Activated T-helper 1 cell treated with anti-CD3 and anti-CD28 coated beads, Interleukin-12 subunit alpha, Interleukin-12 subunit beta, Interleukin-2, Interleukin-4 antibody, amounts not matched to agents 30 ng/mL and 10 ng/mL and 1 ng/mL, durations not matched to agents 14 hours and 24 hours and 36 hours (primary cell): Measurements from ENCODE around the gene FUT3. TPM values are rescaled to one million over a fixed set of nuclear protein-coding genes. Genes with fewer than 3 reads are reported as not detected.
"Not testable (repeated sequence)": the region's sequence is repeated elsewhere in the genome, so short reads cannot be mapped to it uniquely, and the experiment has no call there.

ENCODE experiments used
- DNase-seq: peaks from one replicate; pipeline ENCODE4 v3.0.0; 2021; ENCODE audit warnings: low spot score
- H3K27ac Mint-ChIP-seq: one replicate; pipeline ENCODE4 v1.8.0; 2021; ENCODE audit warnings: mild to moderate bottlenecking, mixed read lengths
- H3K27me3 Mint-ChIP-seq: one replicate; pipeline ENCODE4 v1.8.0; 2022; ENCODE audit warnings: mild to moderate bottlenecking, moderate library complexity, mixed read lengths; ENCODE audit not compliant: insufficient read depth
- H3K36me3 Mint-ChIP-seq: one replicate; pipeline ENCODE4 v1.8.0; 2021; ENCODE audit warnings: low read depth, mixed read lengths
- H3K4me1 Mint-ChIP-seq: one replicate; pipeline ENCODE4 v1.8.0; 2021; ENCODE audit warnings: low read depth, mixed read lengths
- H3K4me3 Mint-ChIP-seq: one replicate; pipeline ENCODE4 v1.8.0; 2021; ENCODE audit warnings: mild to moderate bottlenecking, moderate library complexity, mixed read lengths
- H3K9me3 Mint-ChIP-seq: one replicate; pipeline ENCODE4 v1.8.0; 2021; ENCODE audit warnings: mixed read lengths
- intact Hi-C: fragments of 100-400 bp; cut with micrococcal nuclease; formaldehyde crosslinking; loops from one replicate; pipeline ENCODE4 v1.15.1; 2024
- total RNA-seq: library from RNA; stranded (reverse); gene quantifications from 2 replicates; pipeline ENCODE4 v1.2.3, GENCODE V29; 2022

Gene FUT3
- total RNA-seq, 1 donor from 2014 or later, result not detected

GRCh38 chr19:5891938-5892771 lies 40.9 kb upstream of the FUT3 start:
- intact Hi-C loops, result no loop called here
- H3K27ac Mint-ChIP-seq, result no peak overlapping the region
- peaks cover 2% of the 10 kb centered on the region for H3K27me3 Mint-ChIP-seq
- no peak for DNase-seq
- H3K36me3 Mint-ChIP-seq, result peaks cover 3% of the 10 kb centered on the region
- no peaks in the 10 kb centered on the region for H3K4me1 Mint-ChIP-seq
- no peaks in the 10 kb centered on the region for H3K9me3 Mint-ChIP-seq
- H3K4me3 Mint-ChIP-seq, result no peak overlapping the region

GRCh38 chr19:5891572-5891937 lies 40.3 kb upstream of the FUT3 start:
- no peaks in the 10 kb centered on the region for H3K9me3 Mint-ChIP-seq
- no peak for DNase-seq
- no peak overlapping the region for H3K4me3 Mint-ChIP-seq
- no peak overlapping the region for H3K27ac Mint-ChIP-seq
- intact Hi-C loops, result no loop called here
- H3K4me1 Mint-ChIP-seq, result no peaks in the 10 kb centered on the region
- H3K27me3 Mint-ChIP-seq, result peaks cover 2% of the 10 kb centered on the region
- peaks cover 3% of the 10 kb centered on the region for H3K36me3 Mint-ChIP-seq

- intact Hi-C loops, result no loop called here
- no peak overlapping the region for H3K27ac Mint-ChIP-seq
- peaks cover 2% of the 10 kb centered on the region for H3K27me3 Mint-ChIP-seq
- H3K9me3 Mint-ChIP-seq, result no peaks in the 10 kb centered on the region
- no peaks in the 10 kb centered on the region for H3K36me3 Mint-ChIP-seq
- H3K4me3 Mint-ChIP-seq, result no peak overlapping the region
- DNase-seq, result no peak
- no peaks in the 10 kb centered on the region for H3K4me1 Mint-ChIP-seq
Observed at GRCh38 chr19:5890099-5890498, 38.9 kb upstream of the FUT3 start.

GRCh38 chr19:5889288-5889971 lies 38.2 kb upstream of the FUT3 start:
- Mint-ChIP-seq H3K27ac (no peak overlapping the region), H3K4me3 (no peak overlapping the region), H3K36me3 (no peaks in the 10 kb centered on the region), H3K4me1 (no peaks in the 10 kb centered on the region), H3K9me3 (no peaks in the 10 kb centered on the region), H3K27me3 (peaks cover 2% of the 10 kb centered on the region)
- DNase-seq, result no peak
- intact Hi-C loops, result no loop called here

GRCh38 chr19:5884065-5884811 lies 33.0 kb upstream of the FUT3 start:
- H3K4me1 Mint-ChIP-seq, H3K36me3 Mint-ChIP-seq, H3K9me3 Mint-ChIP-seq, DNase-seq, H3K27ac Mint-ChIP-seq, H3K4me3 Mint-ChIP-seq, intact Hi-C loops, H3K27me3 Mint-ChIP-seq: not testable (repeated sequence)

- H3K27me3 Mint-ChIP-seq, H3K36me3 Mint-ChIP-seq, H3K4me3 Mint-ChIP-seq, DNase-seq, intact Hi-C loops, H3K4me1 Mint-ChIP-seq, H3K27ac Mint-ChIP-seq, H3K9me3 Mint-ChIP-seq: not testable (repeated sequence)
Observed at GRCh38 chr19:5883157-5883873, 32.1 kb upstream of the FUT3 start.

GRCh38 chr19:5882421-5882968 lies 31.2 kb upstream of the FUT3 start:
- H3K27me3 Mint-ChIP-seq, result peaks cover 3% of the 10 kb centered on the region
- H3K4me1 Mint-ChIP-seq, result no peaks in the 10 kb centered on the region
- DNase-seq, result no peak
- no peaks in the 10 kb centered on the region for H3K9me3 Mint-ChIP-seq
- H3K27ac Mint-ChIP-seq, result no peak overlapping the region
- H3K4me3 Mint-ChIP-seq, result no peak overlapping the region
- H3K36me3 Mint-ChIP-seq, result no peaks in the 10 kb centered on the region
- intact Hi-C loops, result no loop called here

GRCh38 chr19:5881543-5882299 lies 30.5 kb upstream of the FUT3 start:
- H3K27me3 Mint-ChIP-seq, result peaks cover 3% of the 10 kb centered on the region
- H3K9me3 Mint-ChIP-seq, result no peaks in the 10 kb centered on the region
- H3K36me3 Mint-ChIP-seq, result no peaks in the 10 kb centered on the region
- no peak for DNase-seq
- no peak overlapping the region for H3K27ac Mint-ChIP-seq
- no peak overlapping the region for H3K4me3 Mint-ChIP-seq
- no peaks in the 10 kb centered on the region for H3K4me1 Mint-ChIP-seq
- intact Hi-C loops, result no loop called here

- peaks cover 3% of the 10 kb centered on the region for H3K27me3 Mint-ChIP-seq
- H3K4me1 Mint-ChIP-seq, result no peaks in the 10 kb centered on the region
- DNase-seq, result no peak
- no peak overlapping the region for H3K27ac Mint-ChIP-seq
- H3K4me3 Mint-ChIP-seq, result no peak overlapping the region
- intact Hi-C loops, result no loop called here
- H3K9me3 Mint-ChIP-seq, result no peaks in the 10 kb centered on the region
- no peaks in the 10 kb centered on the region for H3K36me3 Mint-ChIP-seq
Observed at GRCh38 chr19:5880604-5881078, 29.4 kb upstream of the FUT3 start.

- no peaks in the 10 kb centered on the region for H3K9me3 Mint-ChIP-seq
- no peak overlapping the region for H3K4me3 Mint-ChIP-seq
- DNase-seq, result no peak
- H3K27me3 Mint-ChIP-seq, result peaks cover 3% of the 10 kb centered on the region
- H3K27ac Mint-ChIP-seq, result no peak overlapping the region
- no peaks in the 10 kb centered on the region for H3K36me3 Mint-ChIP-seq
- intact Hi-C loops, result no loop called here
- H3K4me1 Mint-ChIP-seq, result no peaks in the 10 kb centered on the region
Observed at GRCh38 chr19:5880196-5880595, 28.9 kb upstream of the FUT3 start.

GRCh38 chr19:5877882-5878281 lies 26.6 kb upstream of the FUT3 start:
- no peak overlapping the region for H3K27ac Mint-ChIP-seq
- H3K4me1 Mint-ChIP-seq, result no peaks in the 10 kb centered on the region
- intact Hi-C loops, result no loop called here
- no peaks in the 10 kb centered on the region for H3K9me3 Mint-ChIP-seq
- no peaks in the 10 kb centered on the region for H3K27me3 Mint-ChIP-seq
- no peaks in the 10 kb centered on the region for H3K36me3 Mint-ChIP-seq
- H3K4me3 Mint-ChIP-seq, result no peak overlapping the region
- no peak for DNase-seq

GRCh38 chr19:5877427-5877826 lies 26.2 kb upstream of the FUT3 start:
- Mint-ChIP-seq H3K4me1 (no peaks in the 10 kb centered on the region), H3K4me3 (no peak overlapping the region), H3K9me3 (no peaks in the 10 kb centered on the region), H3K27ac (no peak overlapping the region), H3K36me3 (no peaks in the 10 kb centered on the region), H3K27me3 (no peaks in the 10 kb centered on the region)
- intact Hi-C loops, result no loop called here
- DNase-seq, result no peak
